HepG2 (cell line): Measurements from ENCODE around the gene TBC1D24. TPM values are rescaled to one million over a fixed set of nuclear protein-coding genes. Genes with fewer than 3 reads are reported as not detected.
A peak's percentile ranks its signal among the peaks of the same experiment; 100 is the strongest.

Experiments used
- BHLHE40 ChIP-seq: IDR thresholded peaks from 2 replicates; pipeline ENCODE4 v1.6.1; 2011; ENCODE audit warnings: low read length, improper control_type of control experiment
- CREM ChIP-seq, 2 experiments: sonication (generic) in 1 of 2; formaldehyde crosslinking in 1 of 2; IDR thresholded peaks; 2 replicates each; pipeline versions ENCODE4 v1.4.0 to v1.6.1; 2016 to 2020; ENCODE audit warnings: antibody characterized with exemption in 1 of 2, mild to moderate bottlenecking in 1 of 2, missing genetic modification reagents in 1 of 2
- CTCF ChIP-seq: sonication (generic); formaldehyde crosslinking; IDR thresholded peaks from 2 replicates; pipeline ENCODE4 v1.5.0; 2020; ENCODE audit warnings: mild to moderate bottlenecking, missing genetic modification reagents, moderate library complexity
- MZF1 ChIP-seq: sonication (generic); formaldehyde crosslinking; IDR thresholded peaks from 2 replicates; pipeline ENCODE4 v1.8.1; 2023; ENCODE audit warnings: mild to moderate bottlenecking, missing genetic modification reagents, borderline replicate concordance
- PATZ1 ChIP-seq: sonication (generic); formaldehyde crosslinking; IDR thresholded peaks from 2 replicates; pipeline ENCODE4 v1.4.0; 2020; ENCODE audit warnings: missing genetic modification reagents
- RAD21 ChIP-seq: fragments of 450-650 bp; formaldehyde crosslinking; IDR thresholded peaks from 2 replicates; pipeline ENCODE4 v1.5.0; 2020; ENCODE audit warnings: mild to moderate bottlenecking
- RAD51 ChIP-seq: fragments of 450-650 bp; IDR thresholded peaks from 2 replicates; pipeline ENCODE4 v1.6.1; 2016; ENCODE audit warnings: borderline replicate concordance
- STAT5B ChIP-seq: sonication (generic); formaldehyde crosslinking; IDR thresholded peaks from 2 replicates; pipeline ENCODE4 v1.4.0; 2020; ENCODE audit warnings: missing genetic modification reagents
- ZNF142 ChIP-seq: sonication (generic); formaldehyde crosslinking; IDR thresholded peaks from 2 replicates; pipeline ENCODE4 v1.4.0; 2020; ENCODE audit warnings: missing genetic modification reagents
- ZNF646 ChIP-seq: sonication (generic); formaldehyde crosslinking; IDR thresholded peaks from 2 replicates; pipeline ENCODE4 v1.9.0; 2021; ENCODE audit warnings: mild to moderate bottlenecking, missing genetic modification reagents
- ZNF749 ChIP-seq: sonication (generic); formaldehyde crosslinking; IDR thresholded peaks from 2 replicates; pipeline ENCODE4 v1.8.0; 2022; ENCODE audit warnings: mild to moderate bottlenecking, missing genetic modification reagents, moderate library complexity, borderline replicate concordance
- polyA plus RNA-seq, 8 experiments: library from polyadenylated mRNA; depleted of rRNA in 3 of 8; stranded (reverse) in 7 of 8; unstranded in 1 of 8; fragments of >200 nt; fragmentation: Illumina TruSeq in 4 of 8; extraction: Trizol in 4 of 8; gene quantifications; 2 replicates each; pipeline versions ENCODE4 v1.2.1 to v1.2.3, GENCODE V29; 2011 to 2016; ENCODE audit warnings: low read depth in 4 of 8, missing spikeins in 1 of 8, mixed read lengths in 1 of 8; ENCODE audit not compliant: insufficient read depth in 1 of 8
- total RNA-seq, 5 experiments: library from RNA; depleted of rRNA; stranded (reverse); fragments of >200 nt; fragmentation: Illumina TruSeq; extraction: Trizol; gene quantifications; 2 replicates each; pipeline ENCODE4 v1.2.3, GENCODE V29; 2016; ENCODE audit warnings: low read depth in 1 of 5

TBC1D24 gene
- total and polyA plus RNA-seq, 2 of the 13 experiments (the other 11 are each of a cell fraction or from before 2014, with no cell fraction given): 7.7 to 13.7 TPM

- TF ChIP-seq ZNF646 (no peak), ZNF749 (CRISPR knock-in tag) (no peak), STAT5B (CRISPR knock-in tag) (no peak), MZF1 (no peak), RAD21 (CRISPR knock-in tag) (peak; percentile 98), RAD51 (no peak), CREM (IDR thresholded peaks at IDR 0.05) (no peak), CREM (CRISPR knock-in tag; IDR thresholded peaks at IDR 0.05) (no peak), PATZ1 (CRISPR knock-in tag) (peak; percentile 72), ZNF142 (CRISPR knock-in tag) (no peak), BHLHE40 (0 out of 2 replicates have a peak, but pooled peaks have one; percentile 44), CTCF (peak; percentile 99)
Measured at GRCh38 chr16:2500918-2501750, 26.2 kb downstream of the TBC1D24 start (continued).
